GM19193 (cell line): ENCODE measurements around the gene TSHB.

Experiments
- POLR2A ChIP-seq: IDR thresholded peaks from 4 replicates; pipeline ENCODE4 v1.6.1; 2011; ENCODE audit not compliant: insufficient read depth, insufficient read length; ENCODE audit errors: extremely low read depth

The TSHB gene

DNA sequence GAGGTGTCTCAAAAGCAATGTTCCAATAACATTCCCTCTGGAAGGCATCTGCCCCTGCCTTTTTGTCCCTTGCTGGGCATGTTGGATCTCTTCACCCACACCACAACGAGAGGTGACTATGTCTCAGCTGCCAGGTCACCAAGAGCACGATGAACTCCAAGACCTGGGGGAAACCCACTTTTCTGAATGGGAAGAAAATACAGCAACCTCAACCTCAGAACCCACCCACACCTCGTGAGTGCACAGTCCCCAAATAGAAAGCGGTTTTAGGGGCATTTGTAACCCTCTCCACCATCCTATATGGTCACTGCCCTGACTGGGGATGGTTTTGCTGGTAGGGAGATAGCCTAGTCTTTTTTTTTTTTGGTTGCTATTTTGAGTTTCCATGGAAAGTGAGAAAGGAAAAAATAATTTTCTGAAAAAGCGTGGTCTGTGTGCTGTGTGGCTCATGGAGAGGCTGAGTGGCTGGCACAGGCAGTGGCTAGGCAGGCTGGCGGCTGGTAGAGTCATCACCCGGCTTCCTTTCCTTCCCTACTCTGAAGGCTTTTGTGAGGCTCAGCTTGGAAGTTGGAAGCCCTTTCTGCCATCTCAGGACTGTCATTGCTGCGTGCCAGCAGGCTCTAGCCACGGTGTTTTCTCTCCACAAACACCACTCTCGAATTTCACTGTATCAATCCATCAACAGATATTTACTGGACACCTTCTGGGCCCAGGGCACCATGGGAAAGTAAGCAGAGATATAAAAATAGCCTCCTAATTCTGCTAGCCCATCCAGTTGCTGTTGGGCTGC lies 43.9 kb downstream of the TSHB start:
- TF ChIP-seq POLR2A: no peak

DNA sequence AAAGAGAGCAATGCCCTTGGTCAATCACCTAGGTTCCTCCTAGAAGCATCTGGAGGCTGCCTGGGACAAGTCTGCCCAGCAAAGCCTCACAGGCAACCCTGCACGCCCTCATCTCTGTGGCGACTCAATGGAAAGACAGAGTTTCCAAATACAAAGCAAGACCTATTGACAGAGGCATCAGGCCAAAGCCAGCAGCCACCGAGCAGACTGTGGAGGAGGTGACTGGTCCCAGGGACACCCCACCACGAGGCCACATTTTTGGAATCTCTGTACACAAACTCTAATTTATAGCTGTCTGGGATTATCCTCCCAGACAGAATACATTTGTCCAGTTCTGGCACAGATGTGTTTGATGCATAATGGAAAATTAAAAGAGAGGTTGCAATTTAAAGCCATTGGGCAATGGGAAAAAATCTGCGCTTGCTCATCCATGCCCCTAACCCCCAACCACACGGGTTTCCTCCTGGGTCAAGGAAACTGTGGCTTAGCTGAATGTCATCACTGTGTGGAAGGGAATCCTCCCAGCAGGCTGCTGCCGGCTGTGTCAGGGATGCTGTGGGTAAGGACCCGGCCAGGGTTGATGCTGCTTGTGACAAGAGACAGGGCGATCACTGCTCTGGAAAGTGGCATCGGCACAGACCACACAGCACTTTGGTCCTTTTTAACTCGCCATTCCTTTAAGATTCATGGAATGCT lies 45.4 kb downstream of the TSHB start:
- no peak for TF ChIP-seq POLR2A

DNA sequence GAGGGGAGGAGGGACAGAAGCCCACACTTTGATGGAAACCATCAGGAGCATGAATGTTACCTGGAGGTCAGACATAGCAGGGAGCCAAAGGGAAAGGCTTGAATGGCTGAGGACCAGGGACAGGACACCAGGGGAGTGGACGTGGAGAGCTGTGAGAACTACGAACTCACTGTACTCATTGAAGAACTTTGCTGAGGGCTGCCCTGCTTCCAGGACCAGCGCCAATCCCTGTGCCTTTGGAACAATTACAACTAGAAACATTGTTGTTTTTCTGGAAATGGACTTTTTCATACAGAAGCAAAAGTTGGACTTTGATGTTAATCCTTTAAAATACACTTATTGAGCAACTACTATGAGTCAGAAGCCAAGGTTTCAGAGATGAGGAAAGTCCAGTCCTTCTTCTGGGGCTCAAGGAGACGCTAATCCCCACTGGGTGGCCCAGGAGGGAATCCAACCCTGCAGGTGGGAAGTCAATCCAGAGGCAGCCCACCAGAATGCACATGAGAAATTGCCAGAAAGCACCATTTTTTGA lies 46.8 kb downstream of the TSHB start:
- no peak for TF ChIP-seq POLR2A

DNA sequence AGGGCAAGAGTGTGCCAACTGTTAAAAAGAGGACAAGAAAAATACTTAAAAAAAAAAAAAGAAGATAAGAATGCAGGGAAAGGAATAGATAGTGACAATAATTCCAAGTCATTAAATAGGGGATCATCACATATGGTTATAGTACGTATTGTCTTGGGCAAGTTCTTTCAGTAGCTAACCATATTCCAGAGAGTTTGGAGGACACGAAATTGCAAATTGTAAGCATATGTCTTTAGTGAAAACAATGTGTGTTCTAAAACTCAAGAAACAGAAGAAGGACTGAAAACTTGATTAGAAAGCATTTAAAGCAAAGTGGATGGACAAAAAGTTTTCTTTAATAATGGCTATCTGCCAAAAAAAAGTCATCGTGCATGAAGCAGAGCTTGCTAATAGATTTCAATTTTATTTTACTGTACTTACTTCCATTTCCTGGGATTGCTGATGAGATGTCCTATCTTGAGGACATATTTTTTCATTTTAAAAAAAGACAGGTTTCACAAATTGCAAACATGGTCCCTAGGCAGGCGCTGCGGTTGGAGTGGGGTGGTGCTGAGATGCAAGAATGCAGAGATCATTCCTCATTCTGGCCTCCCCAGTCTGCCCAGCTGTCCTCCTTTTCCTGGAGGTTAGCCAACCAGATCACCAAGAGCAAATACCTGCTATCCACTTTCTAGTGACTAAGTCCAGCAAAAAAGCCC lies 47.8 kb downstream of the TSHB start:
- no peak for TF ChIP-seq POLR2A

DNA sequence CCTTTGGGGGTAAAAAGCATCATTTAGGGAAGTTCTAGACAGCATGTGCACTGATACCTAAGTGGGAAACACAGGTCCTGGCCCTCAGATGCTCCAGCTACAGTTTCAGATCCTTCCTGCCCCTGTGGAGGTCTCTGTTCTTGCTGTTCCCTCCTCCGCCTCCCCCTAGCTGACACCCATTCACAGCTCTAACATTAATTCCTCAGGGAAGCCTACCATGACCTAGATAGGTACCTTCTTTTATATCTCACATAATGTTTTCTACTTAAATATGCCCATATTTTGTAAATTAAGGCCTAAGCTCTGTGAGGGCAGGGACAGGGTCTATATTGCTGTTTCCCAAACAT lies 48.3 kb downstream of the TSHB start:
- no peak for TF ChIP-seq POLR2A

DNA sequence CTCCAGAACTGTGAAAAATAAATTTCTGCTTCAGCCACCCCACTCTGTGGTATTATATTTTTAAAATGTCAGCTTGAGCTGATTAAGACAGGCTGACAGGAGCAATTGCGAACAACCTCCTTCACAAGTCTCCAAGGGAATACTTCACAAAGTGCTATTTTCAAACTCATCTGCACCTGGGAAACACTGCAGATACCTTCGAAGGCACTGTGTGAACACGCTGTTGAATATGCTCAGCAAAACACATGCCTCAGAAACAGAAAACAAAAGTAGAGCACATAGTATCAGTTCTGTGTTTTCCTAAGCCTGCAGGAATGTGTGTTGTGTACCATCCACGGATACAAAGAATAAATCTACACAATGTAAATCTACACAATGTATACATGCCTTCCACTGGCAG lies 49.1 kb downstream of the TSHB start:
- no peak for TF ChIP-seq POLR2A

DNA sequence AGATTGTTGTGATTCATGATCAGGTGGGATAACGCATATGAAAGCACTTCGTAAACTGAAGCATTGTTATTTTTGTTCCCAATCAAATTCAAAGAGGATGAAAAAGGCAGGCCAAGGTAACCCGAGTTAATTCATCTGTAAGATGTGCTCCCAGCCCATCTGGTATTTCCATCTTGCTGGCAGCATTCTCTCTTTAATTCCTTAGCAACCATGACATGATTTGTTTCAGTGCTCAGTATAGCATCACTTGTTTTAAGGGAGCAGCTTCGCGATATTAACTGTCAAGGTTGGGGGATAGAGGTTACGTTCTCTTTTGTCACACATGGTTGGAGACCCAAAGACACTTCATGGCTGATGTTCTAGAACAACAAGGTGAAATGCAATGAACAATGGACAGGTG lies 53.3 kb downstream of the TSHB start:
- no peak for TF ChIP-seq POLR2A
